Measurements from ENCODE around the gene ARHGAP9. TPM values are rescaled to one million over a fixed set of nuclear protein-coding genes. Genes with fewer than 3 reads are reported as not detected.

Gene ARHGAP9
- total RNA-seq, result 105 and 106 TPM in 2 replicates

GRCh38 chr12:57479376-57480115 is at the start of gene ARHGAP9:
Gene ARHGAP9, minus strand, starts transcription at chr12:57479866. Its CDS starts 460 bp downstream, at chr12:57479406.
- H3K36me3 Mint-ChIP-seq (ENCODE audit: low read depth), result peaks cover 35% of the 10 kb centered on the region
- peak; percentile 59 for DNase-seq (ENCODE audit: low spot score)
- intact Hi-C loops (cut with micrococcal nuclease), result loop anchor here (1.0 to 2.0 kb wide), 3 partner anchors 8 to 793 kb away; partner anchors contain the start of gene DDIT3
- H3K4me1 Mint-ChIP-seq (ENCODE audit: low read depth), result peaks cover 47% of the 10 kb centered on the region
- peak within 1 kb of the TSS; percentile 100 for H3K27ac Mint-ChIP-seq
- H3K9me3 Mint-ChIP-seq, result no peaks in the 10 kb centered on the region
- no peaks in the 10 kb centered on the region for H3K27me3 Mint-ChIP-seq (ENCODE audit: low read depth)
- peak within 1 kb of the TSS; percentile 93 for H3K4me3 Mint-ChIP-seq (ENCODE audit: low read depth)

GRCh38 chr12:57528831-57529555 is 49.3 kb upstream of the ARHGAP9 start:
- intact Hi-C loops (cut with micrococcal nuclease), result no loop called here
- Mint-ChIP-seq H3K27ac (no peak overlapping the region), H3K4me3 (ENCODE audit: low read depth) (no peak overlapping the region), H3K27me3 (ENCODE audit: low read depth) (no peaks in the 10 kb centered on the region), H3K4me1 (ENCODE audit: low read depth) (peaks cover 12% of the 10 kb centered on the region), H3K36me3 (ENCODE audit: low read depth) (peaks cover 74% of the 10 kb centered on the region), H3K9me3 (no peaks in the 10 kb centered on the region)
- no peak for DNase-seq (ENCODE audit: low spot score)

GRCh38 chr12:57528176-57528575 is 48.5 kb upstream of the ARHGAP9 start:
- intact Hi-C loops (cut with micrococcal nuclease), result no loop called here
- no peaks in the 10 kb centered on the region for H3K27me3 Mint-ChIP-seq (ENCODE audit: low read depth)
- peaks cover 19% of the 10 kb centered on the region for H3K4me1 Mint-ChIP-seq (ENCODE audit: low read depth)
- no peak overlapping the region for H3K4me3 Mint-ChIP-seq (ENCODE audit: low read depth)
- DNase-seq (ENCODE audit: low spot score), result no peak
- peaks cover 70% of the 10 kb centered on the region for H3K36me3 Mint-ChIP-seq (ENCODE audit: low read depth)
- H3K9me3 Mint-ChIP-seq, result no peaks in the 10 kb centered on the region
- no peak overlapping the region for H3K27ac Mint-ChIP-seq

GRCh38 chr12:57527184-57527583 is 47.5 kb upstream of the ARHGAP9 start:
- Mint-ChIP-seq H3K9me3 (no peaks in the 10 kb centered on the region), H3K27ac (no peak overlapping the region)

GRCh38 chr12:57526477-57527126 is 46.9 kb upstream of the ARHGAP9 start:
- Mint-ChIP-seq H3K9me3 (no peaks in the 10 kb centered on the region), H3K4me1 (ENCODE audit: low read depth) (peaks cover 24% of the 10 kb centered on the region), H3K27me3 (ENCODE audit: low read depth) (no peaks in the 10 kb centered on the region), H3K36me3 (ENCODE audit: low read depth) (peaks cover 54% of the 10 kb centered on the region), H3K4me3 (ENCODE audit: low read depth) (no peak overlapping the region), H3K27ac (no peak overlapping the region)
- no peak for DNase-seq (ENCODE audit: low spot score)
- intact Hi-C loops (cut with micrococcal nuclease), result no loop called here

More at GRCh38 chr12:57527184-57527583, 47.5 kb upstream of the ARHGAP9 start:
- peaks cover 19% of the 10 kb centered on the region for H3K4me1 Mint-ChIP-seq (ENCODE audit: low read depth)
- no peaks in the 10 kb centered on the region for H3K27me3 Mint-ChIP-seq (ENCODE audit: low read depth)
- H3K4me3 Mint-ChIP-seq (ENCODE audit: low read depth), result no peak overlapping the region
- intact Hi-C loops (cut with micrococcal nuclease), result no loop called here
- peaks cover 60% of the 10 kb centered on the region for H3K36me3 Mint-ChIP-seq (ENCODE audit: low read depth)
- no peak for DNase-seq (ENCODE audit: low spot score)

- no peak overlapping the region for H3K27ac Mint-ChIP-seq
- peaks cover 50% of the 10 kb centered on the region for H3K36me3 Mint-ChIP-seq (ENCODE audit: low read depth)
- H3K27me3 Mint-ChIP-seq (ENCODE audit: low read depth), result no peaks in the 10 kb centered on the region
- intact Hi-C loops (cut with micrococcal nuclease), result no loop called here
- no peak overlapping the region for H3K4me3 Mint-ChIP-seq (ENCODE audit: low read depth)
- peaks cover 29% of the 10 kb centered on the region for H3K4me1 Mint-ChIP-seq (ENCODE audit: low read depth)
- H3K9me3 Mint-ChIP-seq, result no peaks in the 10 kb centered on the region
- DNase-seq (ENCODE audit: low spot score), result no peak
These were observed 46.1 kb upstream of the ARHGAP9 start for GRCh38 chr12:57525615-57526383.

- H3K27me3 Mint-ChIP-seq (ENCODE audit: low read depth), result no peaks in the 10 kb centered on the region
- no peaks in the 10 kb centered on the region for H3K9me3 Mint-ChIP-seq
- H3K4me1 Mint-ChIP-seq (ENCODE audit: low read depth), result peaks cover 29% of the 10 kb centered on the region
- peak overlapping the region; percentile 83 for H3K27ac Mint-ChIP-seq
- peaks cover 46% of the 10 kb centered on the region for H3K36me3 Mint-ChIP-seq (ENCODE audit: low read depth)
- H3K4me3 Mint-ChIP-seq (ENCODE audit: low read depth), result peak overlapping the region; percentile 96
- no peak for DNase-seq (ENCODE audit: low spot score)
- intact Hi-C loops (cut with micrococcal nuclease), result loop anchor here (5.0 kb wide), 2 partner anchors 322 to 438 kb away; partner anchors contain the start of genes CTDSP2 and NAB2
These were observed 45.3 kb upstream of the ARHGAP9 start for GRCh38 chr12:57524814-57525614.

- no peaks in the 10 kb centered on the region for H3K9me3 Mint-ChIP-seq
- intact Hi-C loops (cut with micrococcal nuclease), result loop anchor here (2.0 to 5.0 kb wide), 3 partner anchors 67 to 437 kb away; partner anchors contain the start of genes CTDSP2, NAB2 and PIP4K2C
These were observed 44.3 kb upstream of the ARHGAP9 start for GRCh38 chr12:57523706-57524614.

GRCh38 chr12:57522887-57523705 is 43.4 kb upstream of the ARHGAP9 start:
- Mint-ChIP-seq H3K27ac (peak overlapping the region; percentile 83), H3K4me1 (ENCODE audit: low read depth) (peaks cover 41% of the 10 kb centered on the region), H3K9me3 (no peaks in the 10 kb centered on the region), H3K4me3 (ENCODE audit: low read depth) (peak overlapping the region; percentile 96), H3K27me3 (ENCODE audit: low read depth) (no peaks in the 10 kb centered on the region), H3K36me3 (ENCODE audit: low read depth) (peaks cover 49% of the 10 kb centered on the region)
- DNase-seq (ENCODE audit: low spot score), result no peak
- intact Hi-C loops (cut with micrococcal nuclease), result loop anchor here (1.0 to 5.0 kb wide), 4 partner anchors 68 to 436 kb away; partner anchors contain the start of genes CDK4, CTDSP2, NAB2 and PIP4K2C

More at GRCh38 chr12:57523706-57524614, 44.3 kb upstream of the ARHGAP9 start:
- H3K4me3 Mint-ChIP-seq (ENCODE audit: low read depth), result peak overlapping the region; percentile 96
- no peaks in the 10 kb centered on the region for H3K27me3 Mint-ChIP-seq (ENCODE audit: low read depth)
- peak overlapping the region; percentile 83 for H3K27ac Mint-ChIP-seq
- peaks cover 47% of the 10 kb centered on the region for H3K36me3 Mint-ChIP-seq (ENCODE audit: low read depth)
- H3K4me1 Mint-ChIP-seq (ENCODE audit: low read depth), result peaks cover 34% of the 10 kb centered on the region
- DNase-seq (ENCODE audit: low spot score), result no peak
